ENCODE measurements around the gene GTF3C4. TPM values are rescaled to one million over a fixed set of nuclear protein-coding genes. Genes with fewer than 3 reads are reported as not detected.

GTF3C4 gene
- total RNA-seq, 1 experiment from 2014 or later: 42.5 TPM

GRCh38 chr9:132703336-132703735 lies 33.1 kb downstream of the GTF3C4 start:
- no peak for TF ChIP-seq CTCF (conservative IDR thresholded peaks at IDR 0.05)
- Histone ChIP-seq H4K91ac (ENCODE audit: insufficient read length, low read depth, low read length) (no peak overlapping the region), H3K18ac (ENCODE audit: insufficient read length, low read depth, low read length) (no peak overlapping the region), H2AFZ (ENCODE audit: low read length) (no peak overlapping the region), H3K14ac (ENCODE audit: insufficient read depth, low read length) (no peak overlapping the region), H2BK120ac (ENCODE audit: low read depth, low read length, poor library complexity, severe bottlenecking) (no peak overlapping the region), H3K4me1 (ENCODE audit: insufficient read depth, low read length) (no peaks in the 10 kb centered on the region), H3K27ac (ENCODE audit: insufficient read length, low read depth, low read length) (no peak overlapping the region), H2BK12ac (ENCODE audit: insufficient read length, low read depth, low read length) (no peak overlapping the region), H3K9me3 (ENCODE audit: control insufficient read depth, low read depth, low read length) (peaks cover 4% of the 10 kb centered on the region), H4K5ac (ENCODE audit: insufficient read length, low read depth, low read length) (no peak overlapping the region), H3T11ph (ENCODE audit: low read length) (no peak overlapping the region), H4K20me1 (ENCODE audit: control insufficient read depth, insufficient read depth, insufficient read length) (no peaks in the 10 kb centered on the region), H3K4me2 (ENCODE audit: insufficient read depth, insufficient read length, low read length) (no peak overlapping the region), H2BK5ac (ENCODE audit: insufficient read length, low read length) (no peak overlapping the region), H3K9ac (ENCODE audit: extremely low read depth, insufficient read length, low read length) (no peak overlapping the region), H2AK5ac (ENCODE audit: insufficient read length, low read length) (no peak overlapping the region), H3K27me3 (ENCODE audit: insufficient read depth, low read length) (no peaks in the 10 kb centered on the region), H3K23ac (ENCODE audit: insufficient read length, low read depth, low read length) (no peak overlapping the region), H2BK15ac (ENCODE audit: low read depth, low read length) (no peak overlapping the region), H2BK20ac (ENCODE audit: low read depth, low read length, poor library complexity, severe bottlenecking) (no peak overlapping the region), H4K8ac (replicated peaks; ENCODE audit: insufficient read length, low read depth, low read length) (no peak overlapping the region), H3K23me2 (ENCODE audit: insufficient read length, low read depth, low read length, poor library complexity, severe bottlenecking) (no peaks in the 10 kb centered on the region), H3K79me1 (ENCODE audit: insufficient read depth, low read depth, low read length, poor library complexity, severe bottlenecking) (no peaks in the 10 kb centered on the region), H3K79me2 (ENCODE audit: insufficient read depth, low read length) (no peaks in the 10 kb centered on the region), H3K4ac (ENCODE audit: low read depth, low read length) (no peak overlapping the region), H3K56ac (ENCODE audit: insufficient read length, low read depth, low read length) (no peak overlapping the region)
- no CpG with 5 or more reads among the region's 2 CpGs for WGBS (ENCODE audit: extremely low coverage, insufficient read length, low lambda C conversion rate)
- Mint-ChIP-seq H3K27me3 (ENCODE audit: low read depth) (peaks cover 11% of the 10 kb centered on the region), H3K4me3 (no peak overlapping the region), H3K36me3 (ENCODE audit: insufficient read depth in 1 of 3, low read depth in 3 of 3) (peaks cover 0 to 11% (median 10%) of the 10 kb centered on the region in 3 experiments; a peak in 4 of 7 replicates), H3K27ac (no peak overlapping the region), H3K4me1 (no peaks in the 10 kb centered on the region), H3K9me3 (peaks cover 25 to 43% of the 10 kb centered on the region in 2 experiments)
- no peak for DNase-seq

Measured in H9 (cell line).